GM21390 (cell line): ENCODE measurements around the gene OGT.
A peak's percentile ranks its signal among the peaks of the same experiment; 100 is the strongest.
"Not testable (repeated sequence)": the region's sequence is repeated elsewhere in the genome, so short reads cannot be mapped to it uniquely, and the experiment has no call there.

Source experiments
- ATAC-seq: cut with Tn5 transposase; IDR thresholded peaks from one replicate; pipeline ENCODE4 v1.9.1; 2021; ENCODE audit not compliant: unreplicated experiment

The OGT gene

DNA sequence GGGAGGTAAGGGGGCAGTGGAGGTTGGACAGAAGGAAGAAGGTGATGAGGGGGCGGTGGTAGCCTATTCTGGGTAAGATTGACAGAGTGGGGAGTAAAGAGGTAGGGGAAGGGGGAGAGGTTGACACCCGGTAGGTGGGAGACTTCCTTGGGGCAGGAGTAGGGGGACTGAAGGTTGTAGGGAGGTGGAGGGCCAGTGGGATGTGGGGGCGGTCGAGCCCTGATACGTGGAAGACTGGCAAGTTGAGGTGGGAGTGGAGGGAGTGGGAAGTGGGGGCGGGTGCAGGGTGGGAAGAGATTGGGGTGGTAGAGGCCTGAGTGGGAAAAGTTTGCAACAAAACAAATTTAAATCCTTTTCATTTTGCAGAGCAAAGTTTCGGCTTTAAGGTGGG lies 47.1 kb downstream of the OGT start:
- ATAC-seq = no peak

DNA sequence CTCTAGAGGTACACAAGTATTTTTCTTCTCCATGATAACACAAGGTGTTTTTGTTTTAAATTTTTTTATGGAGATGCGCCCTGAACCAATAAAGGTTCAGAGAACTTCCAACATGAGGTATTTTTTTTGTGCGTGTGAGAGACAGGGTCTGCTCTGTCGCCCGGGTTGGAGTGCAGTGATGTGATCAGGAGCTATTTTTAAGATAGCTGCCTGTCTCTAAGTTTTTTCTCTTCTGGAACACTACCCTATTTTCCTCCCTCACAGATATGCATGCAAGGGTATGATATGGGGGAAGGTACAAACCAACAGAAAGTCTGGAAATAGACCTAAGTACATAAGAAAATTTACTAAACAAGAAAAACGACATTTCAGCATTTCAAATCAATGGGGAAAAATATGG lies 48.3 kb downstream of the OGT start:
- no peak for ATAC-seq

DNA sequence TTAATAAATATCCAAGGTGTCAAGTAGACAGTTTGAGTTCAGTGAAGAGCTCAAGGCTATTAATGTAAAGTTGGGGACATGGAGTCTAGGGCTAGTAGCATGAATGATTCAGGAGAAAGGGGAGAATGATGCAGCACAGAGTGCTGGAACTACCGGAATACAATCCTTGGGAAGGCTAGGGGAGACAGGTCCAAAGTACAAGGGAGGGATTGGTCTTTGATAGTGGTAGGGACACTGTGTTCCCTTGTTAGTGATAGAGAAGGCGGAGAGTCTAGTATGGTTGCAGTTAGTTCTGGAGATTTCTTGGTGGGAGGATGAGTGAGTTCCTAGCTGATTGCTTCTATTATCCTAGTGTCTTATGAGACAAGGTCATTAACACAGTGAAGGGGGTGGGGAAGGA lies 54.0 kb downstream of the OGT start:
- ATAC-seq = no peak

DNA sequence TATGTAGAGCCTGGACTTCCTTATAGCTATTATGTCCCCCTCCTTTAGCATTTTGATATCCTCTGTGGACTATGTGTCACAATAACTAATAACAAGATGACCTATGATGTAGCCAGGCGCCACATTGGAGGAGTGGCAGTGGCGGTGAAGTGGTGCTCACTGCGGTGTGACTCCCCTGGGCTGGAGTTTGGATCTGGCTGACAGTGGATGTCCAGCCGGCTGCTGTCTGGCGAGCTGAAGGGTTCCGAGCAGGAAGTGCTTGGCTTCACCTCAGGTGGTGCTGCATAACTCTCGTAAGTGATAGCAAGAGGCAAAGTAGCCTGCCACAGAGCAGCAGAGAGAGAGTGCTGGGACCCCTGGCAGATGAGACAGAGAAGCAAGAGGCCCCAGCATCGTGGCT lies 60.3 kb downstream of the OGT start:
- ATAC-seq = not testable (repeated sequence)

DNA sequence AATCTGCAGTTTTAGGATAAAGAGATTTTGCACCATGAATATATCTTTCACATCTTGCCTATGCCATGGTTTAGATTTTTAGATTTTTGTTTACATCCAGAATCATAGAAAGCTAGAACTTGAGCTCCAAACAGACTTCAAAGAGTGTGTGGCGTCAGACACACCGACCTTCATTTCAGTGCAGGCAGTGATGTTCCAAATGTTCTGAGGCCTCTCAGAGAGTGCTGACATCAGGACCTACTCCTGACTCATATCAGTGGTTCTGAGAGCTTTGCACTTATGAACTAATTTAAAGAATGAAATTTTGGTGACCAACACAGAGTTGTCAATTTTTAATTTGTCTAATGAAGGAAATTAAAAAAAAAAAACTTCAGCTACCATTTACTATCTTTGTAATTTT lies 67.1 kb downstream of the OGT start:
- no peak for ATAC-seq

DNA sequence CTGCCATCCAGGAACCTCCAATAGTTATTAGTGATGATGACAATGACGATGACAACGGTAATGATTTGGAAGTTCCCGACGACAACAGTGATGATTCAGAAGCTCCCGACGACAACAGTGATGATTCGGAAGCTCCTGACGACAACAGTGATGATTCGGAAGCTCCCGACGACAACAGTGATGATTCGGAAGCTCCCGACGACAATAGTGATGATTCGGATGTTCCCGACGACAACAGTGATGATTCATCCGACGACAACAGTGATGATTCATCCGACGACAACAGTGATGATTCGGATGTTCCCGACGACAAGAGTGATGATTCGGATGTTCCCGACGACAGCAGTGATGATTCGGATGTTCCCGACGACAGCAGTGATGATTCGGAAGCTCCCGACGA lies 70.7 kb downstream of the OGT start:
- ATAC-seq = no peak

DNA sequence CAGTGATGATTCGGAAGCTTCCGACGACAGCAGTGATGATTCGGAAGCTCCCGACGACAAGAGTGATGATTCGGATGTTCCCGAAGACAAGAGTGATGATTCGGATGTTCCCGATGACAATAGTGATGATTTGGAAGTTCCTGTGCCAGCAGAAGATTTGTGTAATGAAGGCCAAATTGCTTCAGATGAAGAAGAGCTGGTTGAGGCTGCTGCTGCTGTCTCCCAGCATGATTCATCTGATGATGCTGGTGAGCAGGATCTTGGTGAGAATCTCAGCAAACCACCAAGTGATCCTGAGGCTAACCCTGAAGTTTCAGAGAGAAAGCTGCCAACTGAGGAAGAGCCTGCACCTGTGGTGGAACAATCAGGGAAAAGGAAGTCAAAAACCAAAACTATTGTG lies 71.2 kb downstream of the OGT start:
- ATAC-seq = no peak

DNA sequence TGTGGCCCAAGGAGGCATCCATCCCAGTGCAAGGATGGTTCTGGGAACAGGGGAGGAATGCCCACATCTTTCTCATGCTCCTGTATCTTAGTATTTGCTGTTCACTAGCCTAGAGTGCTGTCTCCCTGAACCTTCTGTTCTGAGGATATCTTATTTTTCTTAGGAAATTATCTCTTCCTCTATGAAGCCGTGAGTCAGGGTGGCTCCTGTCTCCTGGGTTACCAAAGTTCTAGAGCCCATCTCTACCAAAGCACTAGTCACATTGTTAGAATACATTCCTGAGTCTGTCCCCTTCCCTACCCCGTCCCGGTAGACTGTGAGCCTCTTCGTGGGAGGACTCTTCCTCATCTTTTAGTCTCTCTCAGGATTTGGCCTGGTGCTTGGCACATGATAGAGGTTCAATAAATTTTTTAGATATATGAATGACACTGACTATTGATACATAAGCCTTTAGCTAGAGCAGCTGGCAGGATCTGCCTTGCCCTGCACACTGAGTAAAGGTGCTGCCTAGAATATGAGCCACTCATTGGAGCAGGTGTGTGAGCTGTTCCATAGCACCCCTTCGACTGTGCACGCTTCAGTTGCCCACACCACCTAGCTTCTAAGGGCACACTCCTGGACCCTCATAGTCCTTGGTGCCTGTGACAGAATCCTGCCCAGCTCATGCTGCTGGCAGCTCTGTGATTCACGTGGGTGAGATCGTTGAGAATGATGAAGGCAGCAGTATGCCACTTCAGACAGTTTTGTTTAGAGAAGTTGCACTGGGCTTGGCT lies 72.1 kb downstream of the OGT start:
- ATAC-seq = no peak

DNA sequence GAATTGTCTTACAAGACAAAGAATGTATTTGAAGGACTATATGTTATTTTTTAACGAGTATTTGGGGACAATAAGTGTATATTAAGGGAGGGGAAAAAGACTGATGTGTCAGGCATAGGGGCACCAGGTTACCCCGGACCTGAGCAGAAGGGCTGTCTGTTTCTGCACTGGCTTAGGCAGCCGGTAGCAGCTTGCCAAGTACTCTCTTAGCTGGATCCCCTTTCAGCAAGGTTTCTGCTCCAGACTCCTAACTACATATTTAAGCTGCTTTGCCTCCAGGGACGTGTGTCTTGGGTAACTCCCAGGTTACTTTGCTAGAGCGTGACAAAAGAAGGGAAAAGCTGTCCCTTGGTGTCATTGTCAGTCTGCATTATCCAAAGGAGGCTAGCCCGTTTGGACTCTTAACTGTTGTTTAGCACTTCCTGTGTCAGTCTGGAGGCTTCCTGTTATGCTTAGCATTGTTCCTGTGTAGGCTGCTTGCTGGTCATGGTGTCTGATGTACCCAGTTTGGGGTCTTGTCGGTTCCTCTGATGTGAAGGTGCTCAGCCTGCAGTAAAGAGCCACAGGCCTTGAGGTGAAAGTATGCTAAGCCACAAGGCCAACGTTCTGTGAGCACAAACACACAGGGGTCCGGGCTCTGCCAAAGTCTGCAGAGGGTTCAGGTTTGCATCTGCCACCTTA lies 73.8 kb downstream of the OGT start:
- ATAC-seq = no peak

DNA sequence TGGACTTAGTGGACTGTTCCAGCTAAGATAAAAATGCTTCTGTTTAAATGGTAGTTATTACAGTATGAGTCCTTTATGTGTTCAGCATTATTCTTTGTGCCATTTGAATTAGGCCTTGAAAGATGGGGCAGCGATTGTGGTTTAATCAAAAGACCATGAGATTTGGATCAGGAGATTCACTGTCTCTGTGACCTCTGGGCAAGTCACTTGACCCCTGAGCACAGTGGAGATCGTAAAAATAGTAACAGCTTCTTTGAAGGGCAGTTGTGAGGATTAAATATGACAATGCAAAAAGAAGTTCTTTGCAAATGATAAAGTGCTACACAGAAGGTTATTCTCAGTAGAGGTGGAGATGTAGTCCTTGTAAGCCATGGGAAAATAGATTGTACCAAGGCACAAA lies 74.6 kb downstream of the OGT start:
- no peak for ATAC-seq

DNA sequence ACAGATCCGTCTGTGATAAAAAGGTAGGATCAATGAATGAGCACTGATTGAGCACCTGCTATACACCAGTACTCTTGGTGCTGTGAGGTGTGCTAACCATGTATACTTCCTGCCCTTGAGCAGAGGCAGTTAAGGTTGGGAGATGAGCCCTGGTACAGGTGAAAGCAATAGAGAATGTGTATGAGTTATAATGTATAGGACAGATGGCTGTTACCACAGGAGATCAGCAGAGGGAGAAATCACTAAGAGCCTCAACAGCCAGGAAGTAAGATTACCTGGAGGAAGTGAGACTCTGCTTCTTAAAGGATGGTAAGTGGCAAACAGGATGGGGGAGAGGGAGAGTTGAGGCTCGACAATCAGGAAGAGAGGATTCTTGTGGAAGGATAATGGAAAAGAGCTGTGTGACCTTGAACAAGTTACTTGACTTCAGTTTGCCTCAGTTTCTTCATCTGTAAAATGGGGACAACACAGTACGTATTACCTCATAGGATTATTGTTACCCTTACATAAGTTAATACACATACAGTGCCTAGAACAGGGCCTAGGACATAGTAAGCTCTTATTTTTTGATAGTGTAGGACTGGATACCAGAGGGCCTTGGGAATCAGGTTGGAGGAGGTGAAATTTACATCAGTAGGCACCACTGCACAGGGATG lies 76.3 kb downstream of the OGT start:
- no peak for ATAC-seq

DNA sequence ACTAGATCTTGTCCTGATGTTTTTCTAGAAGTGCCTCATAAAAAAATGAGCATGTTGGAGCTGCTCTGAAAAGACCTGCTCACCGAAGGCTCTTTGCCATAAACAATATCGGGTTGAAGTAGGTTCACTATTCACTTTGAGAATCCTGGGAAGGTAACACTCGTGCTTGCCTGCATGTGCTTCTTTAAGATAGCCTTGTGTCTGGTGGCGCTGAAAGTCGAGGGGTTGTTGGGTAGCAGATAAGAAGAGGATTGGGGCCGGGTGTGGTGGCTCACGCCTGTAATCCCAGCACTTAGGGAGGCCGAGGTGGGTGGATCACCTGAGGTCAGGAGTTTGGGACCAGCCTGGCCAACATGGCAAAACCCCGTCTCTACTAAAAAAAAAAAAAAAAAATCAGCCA lies 78.8 kb downstream of the OGT start:
- ATAC-seq = not testable (repeated sequence)

DNA sequence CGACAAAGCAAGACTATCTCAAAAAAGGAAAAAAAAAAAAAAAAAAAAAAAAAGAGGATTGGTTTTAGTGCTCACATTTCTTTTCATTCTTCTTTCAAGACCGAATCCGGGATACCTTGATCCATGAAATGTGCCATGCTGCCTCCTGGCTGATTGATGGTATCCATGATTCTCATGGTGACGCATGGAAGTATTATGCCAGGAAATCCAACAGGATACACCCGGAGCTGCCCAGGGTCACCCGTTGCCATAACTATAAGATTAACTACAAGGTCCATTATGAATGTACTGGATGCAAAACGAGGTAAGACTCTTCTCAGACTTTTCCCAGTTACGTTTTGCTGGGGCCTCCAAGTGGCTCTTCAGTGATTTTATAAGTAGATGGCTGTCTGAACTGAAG lies 79.4 kb downstream of the OGT start:
- no peak for ATAC-seq

DNA sequence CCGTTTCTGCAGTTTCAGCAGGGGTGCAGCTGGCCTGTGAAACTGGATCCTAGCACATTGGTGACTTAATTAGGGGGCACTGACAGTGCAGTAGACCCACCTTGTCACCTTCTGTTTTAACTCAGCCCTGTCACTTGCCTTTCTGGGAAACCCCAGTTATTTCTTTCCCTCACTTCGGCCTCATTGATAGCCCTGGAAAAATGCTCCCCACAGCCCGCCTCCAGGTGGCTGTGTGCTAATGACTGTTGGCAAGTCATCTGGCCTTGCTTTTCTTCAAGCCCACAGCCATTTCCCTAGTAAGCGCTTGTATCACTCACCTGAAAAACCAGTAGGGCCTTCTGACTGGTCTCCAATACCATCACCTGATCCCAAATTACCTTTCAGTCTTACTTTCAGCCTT lies 82.2 kb downstream of the OGT start:
- ATAC-seq = no peak

DNA sequence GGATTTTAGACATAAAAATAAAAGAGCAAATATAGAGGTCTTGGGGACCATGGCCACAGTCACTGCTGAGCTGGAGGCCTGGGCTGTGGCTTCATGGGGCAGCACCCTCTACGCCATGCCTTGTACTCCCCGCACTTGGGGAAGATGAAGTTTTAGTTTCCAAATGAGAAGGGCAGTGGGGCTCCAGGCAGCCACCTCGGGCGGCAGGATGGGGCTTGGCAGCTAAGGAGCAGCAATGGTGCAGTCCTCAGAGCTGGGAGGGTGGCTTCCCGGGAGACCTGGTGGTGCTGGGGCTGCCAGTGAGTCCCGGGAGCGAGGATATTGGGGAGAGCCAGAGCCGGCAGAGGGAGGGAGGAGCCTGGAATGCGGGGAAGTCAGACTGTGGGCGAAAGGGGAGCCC lies 83.0 kb downstream of the OGT start:
- no peak for ATAC-seq

DNA sequence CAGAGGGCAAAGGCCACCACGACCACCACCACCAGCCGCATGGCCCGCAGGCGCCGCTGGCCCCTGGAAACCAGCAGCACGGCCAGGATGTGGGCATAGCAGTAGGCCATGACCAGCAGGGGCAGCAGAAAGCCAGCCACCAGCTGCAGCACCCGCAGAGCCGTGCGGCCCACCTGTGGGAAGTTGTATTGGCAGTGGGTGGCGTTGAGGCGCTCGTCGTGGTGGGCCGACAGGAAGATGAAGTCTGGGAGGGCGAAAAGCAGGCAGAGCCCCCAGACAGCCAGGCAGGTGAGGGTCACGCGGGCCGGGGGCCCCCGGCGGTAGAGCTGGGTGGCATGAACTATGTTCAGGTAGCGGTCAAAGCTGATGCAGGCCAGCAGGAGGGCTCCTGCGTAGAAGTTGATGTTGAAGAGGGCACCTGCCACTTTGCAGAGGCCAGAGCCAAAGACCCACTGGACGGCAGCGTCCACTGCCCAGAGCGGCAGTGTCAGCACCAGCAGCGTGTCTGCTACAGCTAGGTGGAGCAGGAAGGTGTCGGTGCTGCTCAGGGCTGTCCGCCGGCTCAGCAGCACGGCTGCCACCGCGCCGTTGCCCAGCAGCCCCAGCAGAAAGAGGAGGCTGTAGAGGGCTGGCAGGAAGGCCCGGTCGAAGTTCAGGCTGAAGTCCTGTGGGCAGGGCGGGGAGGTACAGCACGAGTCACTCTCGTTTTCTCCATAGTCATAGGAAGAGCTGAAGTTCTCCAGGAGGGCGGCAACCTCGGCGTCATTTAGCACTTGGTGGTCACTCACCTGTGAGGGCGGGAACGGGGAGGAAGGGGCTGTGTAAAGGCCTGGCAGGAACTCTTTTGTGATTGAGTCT lies 84.0 kb downstream of the OGT start:
- no peak for ATAC-seq

DNA sequence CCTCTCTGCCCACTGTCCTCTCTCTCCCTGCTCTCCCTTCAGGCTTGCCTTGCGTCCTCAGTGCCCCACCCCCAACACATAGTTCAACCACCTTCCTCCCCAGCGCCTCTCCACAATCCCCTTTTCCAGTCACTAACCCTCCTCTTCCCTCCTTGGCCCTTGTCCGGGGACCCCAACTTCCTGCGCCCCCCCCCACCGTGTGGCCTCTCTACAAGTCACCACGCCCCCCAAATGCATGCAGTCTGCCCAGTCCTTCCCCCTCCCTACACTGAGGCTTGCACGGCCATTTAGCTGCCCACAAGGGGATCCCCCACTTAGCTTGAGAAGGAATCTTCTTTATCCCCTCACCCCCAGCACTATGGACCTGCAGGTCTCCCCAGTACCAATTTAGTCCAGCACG lies 84.8 kb downstream of the OGT start:
- ATAC-seq = no peak

DNA sequence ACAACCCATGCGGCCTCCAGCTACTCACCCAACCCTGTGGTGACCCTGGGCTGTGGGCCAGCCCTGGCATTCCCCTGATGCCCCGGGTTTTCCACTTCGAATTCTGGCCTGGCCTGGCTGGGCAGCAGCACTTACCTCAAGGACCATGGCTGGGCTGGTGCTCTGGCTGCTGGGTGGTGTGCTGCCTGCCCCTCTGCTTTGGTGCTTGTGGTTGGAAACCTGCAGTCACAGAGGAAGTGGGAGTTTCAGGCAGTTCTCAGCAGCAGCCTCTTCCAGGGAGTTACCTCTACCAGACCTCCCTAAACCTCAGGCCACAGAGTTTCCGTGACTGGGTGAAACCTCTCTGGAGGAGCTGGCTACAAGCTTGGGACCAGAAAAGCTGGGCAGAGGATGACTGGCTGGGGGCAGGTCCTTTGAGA lies 85.4 kb downstream of the OGT start, which contains the start of gene CXCR3:
Gene CXCR3, minus strand, starts transcription at position 209 of the 419 bp plus-strand sequence. Its CDS starts 62 bp downstream, at position 147.
- peak; percentile 56 for ATAC-seq

DNA sequence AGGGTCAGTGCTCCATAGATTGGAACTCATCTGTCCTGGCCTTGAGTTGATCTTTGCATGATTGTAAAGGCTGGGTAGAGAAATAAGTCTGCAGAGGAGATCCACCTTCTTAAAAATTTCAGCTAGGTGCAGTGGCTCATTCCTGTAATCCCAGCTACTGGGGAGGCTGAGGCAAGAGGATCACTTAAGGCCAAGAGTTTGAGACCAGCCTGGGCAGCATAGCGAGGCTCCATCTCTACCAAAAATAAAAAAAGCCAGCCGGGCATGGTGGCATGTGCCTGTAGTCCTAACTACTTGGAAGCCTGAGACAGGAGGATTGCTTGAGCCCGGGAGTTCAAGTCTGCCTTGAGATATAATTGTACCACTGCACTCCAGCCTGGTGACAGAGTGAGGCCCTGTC lies 85.9 kb downstream of the OGT start:
- no peak for ATAC-seq

DNA sequence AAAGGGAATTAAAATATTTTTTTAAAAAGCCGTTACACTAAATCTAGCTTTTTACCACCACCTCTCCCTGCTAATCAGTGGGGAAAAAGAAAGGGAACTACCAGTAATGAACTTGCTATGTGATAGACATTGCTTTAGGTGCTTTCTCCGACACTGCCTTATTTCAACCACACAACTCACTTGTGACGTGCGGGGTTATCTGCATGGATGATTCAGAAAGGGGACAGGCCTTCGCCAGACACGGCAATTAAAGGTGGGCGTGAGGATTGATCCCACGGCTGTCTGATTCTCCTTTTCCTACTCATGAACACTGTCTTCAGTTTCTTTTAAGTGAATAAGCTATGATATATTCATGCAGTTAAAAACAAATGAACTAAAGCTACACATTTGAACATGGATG lies 86.3 kb downstream of the OGT start:
- no peak for ATAC-seq

DNA sequence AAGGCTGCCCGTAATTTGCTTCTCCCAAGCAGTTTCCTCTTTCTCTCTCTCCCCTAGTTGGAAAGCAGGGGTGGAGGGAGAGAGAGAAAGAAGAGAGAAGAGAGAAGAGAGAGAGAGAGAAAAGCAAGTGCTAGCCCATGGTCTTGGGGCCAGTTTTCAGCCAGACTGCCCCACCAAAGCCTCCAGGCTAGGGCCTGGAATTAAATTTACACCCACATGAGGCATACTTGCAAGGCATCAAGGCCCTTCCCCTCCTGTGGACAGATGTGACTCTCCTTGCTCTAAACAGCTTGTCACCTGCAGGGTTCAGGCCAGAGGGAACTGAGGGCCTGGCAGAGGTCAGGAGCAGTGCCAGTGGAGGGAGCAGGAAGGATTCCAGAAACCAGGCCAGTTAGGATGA lies 87.1 kb downstream of the OGT start:
- no peak for ATAC-seq
